ENCODE data around the gene SHH. TPM values are rescaled to one million over a fixed set of nuclear protein-coding genes. Genes with fewer than 3 reads are reported as not detected.

The SHH gene
- total and polyA plus RNA-seq, 2 experiments from 2014 or later: not detected

DNA sequence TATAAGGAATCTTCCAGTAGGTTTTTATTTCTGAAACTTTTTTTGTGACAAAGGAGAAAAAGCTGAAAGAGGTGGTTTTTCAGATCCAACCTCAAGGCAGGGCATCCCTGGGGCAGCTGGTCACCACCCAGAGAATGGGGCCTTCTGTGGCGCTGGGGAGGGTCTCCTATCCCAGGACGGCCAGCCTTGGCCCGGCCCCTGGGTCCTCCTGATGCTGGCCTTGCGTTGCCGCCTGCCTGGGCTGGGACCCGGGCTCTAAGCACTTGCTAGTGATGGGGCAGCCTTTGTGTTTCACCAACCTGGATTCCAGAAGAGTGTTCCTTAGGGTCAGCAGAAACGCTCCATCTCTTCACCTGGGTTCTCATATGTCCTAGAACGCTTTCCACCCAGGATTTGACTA lies 16.3 kb downstream of the SHH start:
- Mint-ChIP-seq H3K4me3 (no peak overlapping the region), H3K27me3 (ENCODE audit: insufficient read depth, low read depth, poor library complexity) (peaks cover 44% of the 10 kb centered on the region), H3K36me3 (ENCODE audit: low read depth) (no peaks in the 10 kb centered on the region; the same call in 2 of the 3 replicates), H3K27ac (no peak overlapping the region), H3K4me1 (no peaks in the 10 kb centered on the region), H3K9me3 (peaks cover 8% of the 10 kb centered on the region; the same call in 2 of the 3 replicates)
- Histone ChIP-seq H3K9me2 (ENCODE audit: insufficient read depth) (no peaks in the 10 kb centered on the region), H3K4me2 (no peak overlapping the region), H3K4me1 (ENCODE audit: insufficient read depth) (no peaks in the 10 kb centered on the region), H3K27me3 (ENCODE audit: insufficient read depth) (peaks cover 50% of the 10 kb centered on the region), H4K20me1 (replicated peaks; ENCODE audit: insufficient read depth) (0 out of 2 replicates have a peak, but pooled peaks cover 4% of the 10 kb centered on the region), H2AFZ (no peak overlapping the region), H3K79me2 (replicated peaks; ENCODE audit: insufficient read depth) (no peaks in the 10 kb centered on the region), H3K27ac (ENCODE audit: low read depth) (no peak overlapping the region), H3K36me3 (ENCODE audit: insufficient read depth) (no peaks in the 10 kb centered on the region), H3F3A (replicated peaks; ENCODE audit: low read depth) (no peaks in the 10 kb centered on the region), H3K4me3 (no peak overlapping the region)
- DNase-seq (ENCODE audit: low spot score) (no peak), ATAC-seq (no peak)
- no peak for TF ChIP-seq EZH2phosphoT487 (IDR thresholded peaks at IDR 0.05; ENCODE audit: unreplicated experiment)
- no peak for TF ChIP-seq ETS1 (IDR thresholded peaks at IDR 0.05)
- no peak for TF ChIP-seq CTCF (conservative IDR thresholded peaks at IDR 0.05; ENCODE audit: low read depth in 2 of 2)
- no peak for TF ChIP-seq JUNB (IDR thresholded peaks at IDR 0.05; ENCODE audit: unreplicated experiment)
- no peak for TF ChIP-seq ZNF114 (CRISPR knock-in tag; IDR thresholded peaks at IDR 0.05)
- TF ChIP-seq, protein P1, sequence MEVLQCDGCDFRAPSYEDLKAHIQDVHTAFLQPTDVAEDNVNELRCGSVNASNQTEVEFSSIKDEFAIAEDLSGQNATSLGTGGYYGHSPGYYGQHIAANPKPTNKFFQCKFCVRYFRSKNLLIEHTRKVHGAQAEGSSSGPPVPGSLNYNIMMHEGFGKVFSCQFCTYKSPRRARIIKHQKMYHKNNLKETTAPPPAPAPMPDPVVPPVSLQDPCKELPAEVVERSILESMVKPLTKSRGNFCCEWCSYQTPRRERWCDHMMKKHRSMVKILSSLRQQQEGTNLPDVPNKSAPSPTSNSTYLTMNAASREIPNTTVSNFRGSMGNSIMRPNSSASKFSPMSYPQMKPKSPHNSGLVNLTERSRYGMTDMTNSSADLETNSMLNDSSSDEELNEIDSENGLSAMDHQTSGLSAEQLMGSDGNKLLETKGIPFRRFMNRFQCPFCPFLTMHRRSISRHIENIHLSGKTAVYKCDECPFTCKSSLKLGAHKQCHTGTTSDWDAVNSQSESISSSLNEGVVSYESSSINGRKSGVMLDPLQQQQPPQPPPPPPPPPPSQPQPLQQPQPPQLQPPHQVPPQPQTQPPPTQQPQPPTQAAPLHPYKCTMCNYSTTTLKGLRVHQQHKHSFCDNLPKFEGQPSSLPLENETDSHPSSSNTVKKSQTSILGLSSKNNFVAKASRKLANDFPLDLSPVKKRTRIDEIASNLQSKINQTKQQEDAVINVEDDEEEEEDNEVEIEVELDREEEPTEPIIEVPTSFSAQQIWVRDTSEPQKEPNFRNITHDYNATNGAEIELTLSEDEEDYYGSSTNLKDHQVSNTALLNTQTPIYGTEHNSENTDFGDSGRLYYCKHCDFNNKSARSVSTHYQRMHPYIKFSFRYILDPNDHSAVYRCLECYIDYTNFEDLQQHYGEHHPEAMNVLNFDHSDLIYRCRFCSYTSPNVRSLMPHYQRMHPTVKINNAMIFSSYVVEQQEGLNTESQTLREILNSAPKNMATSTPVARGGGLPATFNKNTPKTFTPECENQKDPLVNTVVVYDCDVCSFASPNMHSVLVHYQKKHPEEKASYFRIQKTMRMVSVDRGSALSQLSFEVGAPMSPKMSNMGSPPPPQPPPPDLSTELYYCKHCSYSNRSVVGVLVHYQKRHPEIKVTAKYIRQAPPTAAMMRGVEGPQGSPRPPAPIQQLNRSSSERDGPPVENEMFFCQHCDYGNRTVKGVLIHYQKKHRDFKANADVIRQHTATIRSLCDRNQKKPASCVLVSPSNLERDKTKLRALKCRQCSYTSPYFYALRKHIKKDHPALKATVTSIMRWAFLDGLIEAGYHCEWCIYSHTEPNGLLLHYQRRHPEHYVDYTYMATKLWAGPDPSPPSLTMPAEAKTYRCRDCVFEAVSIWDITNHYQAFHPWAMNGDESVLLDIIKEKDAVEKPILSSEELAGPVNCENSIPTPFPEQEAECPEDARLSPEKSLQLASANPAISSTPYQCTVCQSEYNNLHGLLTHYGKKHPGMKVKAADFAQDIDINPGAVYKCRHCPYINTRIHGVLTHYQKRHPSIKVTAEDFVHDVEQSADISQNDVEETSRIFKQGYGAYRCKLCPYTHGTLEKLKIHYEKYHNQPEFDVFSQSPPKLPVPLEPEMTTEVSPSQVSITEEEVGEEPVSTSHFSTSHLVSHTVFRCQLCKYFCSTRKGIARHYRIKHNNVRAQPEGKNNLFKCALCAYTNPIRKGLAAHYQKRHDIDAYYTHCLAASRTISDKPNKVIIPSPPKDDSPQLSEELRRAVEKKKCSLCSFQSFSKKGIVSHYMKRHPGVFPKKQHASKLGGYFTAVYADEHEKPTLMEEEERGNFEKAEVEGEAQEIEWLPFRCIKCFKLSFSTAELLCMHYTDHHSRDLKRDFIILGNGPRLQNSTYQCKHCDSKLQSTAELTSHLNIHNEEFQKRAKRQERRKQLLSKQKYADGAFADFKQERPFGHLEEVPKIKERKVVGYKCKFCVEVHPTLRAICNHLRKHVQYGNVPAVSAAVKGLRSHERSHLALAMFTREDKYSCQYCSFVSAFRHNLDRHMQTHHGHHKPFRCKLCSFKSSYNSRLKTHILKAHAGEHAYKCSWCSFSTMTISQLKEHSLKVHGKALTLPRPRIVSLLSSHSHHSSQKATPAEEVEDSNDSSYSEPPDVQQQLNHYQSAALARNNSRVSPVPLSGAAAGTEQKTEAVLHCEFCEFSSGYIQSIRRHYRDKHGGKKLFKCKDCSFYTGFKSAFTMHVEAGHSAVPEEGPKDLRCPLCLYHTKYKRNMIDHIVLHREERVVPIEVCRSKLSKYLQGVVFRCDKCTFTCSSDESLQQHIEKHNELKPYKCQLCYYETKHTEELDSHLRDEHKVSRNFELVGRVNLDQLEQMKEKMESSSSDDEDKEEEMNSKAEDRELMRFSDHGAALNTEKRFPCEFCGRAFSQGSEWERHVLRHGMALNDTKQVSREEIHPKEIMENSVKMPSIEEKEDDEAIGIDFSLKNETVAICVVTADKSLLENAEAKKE (CRISPR knock-in tag; IDR thresholded peaks at IDR 0.05): no peak
- TF ChIP-seq STAT1 (IDR thresholded peaks at IDR 0.05; ENCODE audit: unreplicated experiment): no peak
- TF ChIP-seq NANOG (IDR thresholded peaks at IDR 0.05; ENCODE audit: borderline replicate concordance): no peak
- TF ChIP-seq, protein P2, sequence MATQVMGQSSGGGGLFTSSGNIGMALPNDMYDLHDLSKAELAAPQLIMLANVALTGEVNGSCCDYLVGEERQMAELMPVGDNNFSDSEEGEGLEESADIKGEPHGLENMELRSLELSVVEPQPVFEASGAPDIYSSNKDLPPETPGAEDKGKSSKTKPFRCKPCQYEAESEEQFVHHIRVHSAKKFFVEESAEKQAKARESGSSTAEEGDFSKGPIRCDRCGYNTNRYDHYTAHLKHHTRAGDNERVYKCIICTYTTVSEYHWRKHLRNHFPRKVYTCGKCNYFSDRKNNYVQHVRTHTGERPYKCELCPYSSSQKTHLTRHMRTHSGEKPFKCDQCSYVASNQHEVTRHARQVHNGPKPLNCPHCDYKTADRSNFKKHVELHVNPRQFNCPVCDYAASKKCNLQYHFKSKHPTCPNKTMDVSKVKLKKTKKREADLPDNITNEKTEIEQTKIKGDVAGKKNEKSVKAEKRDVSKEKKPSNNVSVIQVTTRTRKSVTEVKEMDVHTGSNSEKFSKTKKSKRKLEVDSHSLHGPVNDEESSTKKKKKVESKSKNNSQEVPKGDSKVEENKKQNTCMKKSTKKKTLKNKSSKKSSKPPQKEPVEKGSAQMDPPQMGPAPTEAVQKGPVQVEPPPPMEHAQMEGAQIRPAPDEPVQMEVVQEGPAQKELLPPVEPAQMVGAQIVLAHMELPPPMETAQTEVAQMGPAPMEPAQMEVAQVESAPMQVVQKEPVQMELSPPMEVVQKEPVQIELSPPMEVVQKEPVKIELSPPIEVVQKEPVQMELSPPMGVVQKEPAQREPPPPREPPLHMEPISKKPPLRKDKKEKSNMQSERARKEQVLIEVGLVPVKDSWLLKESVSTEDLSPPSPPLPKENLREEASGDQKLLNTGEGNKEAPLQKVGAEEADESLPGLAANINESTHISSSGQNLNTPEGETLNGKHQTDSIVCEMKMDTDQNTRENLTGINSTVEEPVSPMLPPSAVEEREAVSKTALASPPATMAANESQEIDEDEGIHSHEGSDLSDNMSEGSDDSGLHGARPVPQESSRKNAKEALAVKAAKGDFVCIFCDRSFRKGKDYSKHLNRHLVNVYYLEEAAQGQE (IDR thresholded peaks at IDR 0.05; ENCODE audit: unreplicated experiment): no peak
- no peak for TF ChIP-seq CREB1 (CRISPR knock-in tag; IDR thresholded peaks at IDR 0.05; ENCODE audit: low read depth)
- no peak for TF ChIP-seq EZH2 (IDR thresholded peaks at IDR 0.05; ENCODE audit: low read depth, unreplicated experiment)
- no peak for TF ChIP-seq POLR2AphosphoS5 (IDR thresholded peaks at IDR 0.05; ENCODE audit: low read depth)
- TF ChIP-seq ZNF331 (CRISPR knock-in tag; IDR thresholded peaks at IDR 0.05; ENCODE audit: low read depth): no peak

Measured in GM23338 (cell line).